Measurements from ENCODE around the gene PRUNE2. TPM values are rescaled to one million over a fixed set of nuclear protein-coding genes. Genes with fewer than 3 reads are reported as not detected.

The PRUNE2 gene
- total RNA-seq, 4 donors from 2014 or later: 586 to 728 (median 654) TPM

- Histone ChIP-seq H3K4me1 (peaks cover 0 to 18% (median 14%) of the 10 kb centered on the region in 4 donors), H3K27me3 (no peaks in the 10 kb centered on the region), H3K36me3 (peaks cover 0 to 84% (median 22%) of the 10 kb centered on the region in 4 donors), H3K27ac (replicated peaks in 1 of 4) (no peak overlapping the region), H3K9me3 (no peaks in the 10 kb centered on the region), H3K4me3 (no peak overlapping the region)
- 88% methylated on average over 4 of the region's 4 CpGs for WGBS
- TF ChIP-seq EP300 (IDR thresholded peaks at IDR 0.05): no peak
- no peak for TF ChIP-seq POLR2A (IDR thresholded peaks at IDR 0.05; ENCODE audit: low read depth)
- DNase-seq (ENCODE audit: extremely low spot score): no peak
- intact Hi-C loops (cut with DNase I): no loop called here
Measured at GRCh38 chr9:76638001-76638400, 267.9 kb downstream of the PRUNE2 start.

GRCh38 chr9:76637416-76637815, 268.5 kb downstream of the PRUNE2 start:
- Histone ChIP-seq H3K27ac (replicated peaks in 1 of 4) (no peak overlapping the region), H3K4me3 (no peak overlapping the region), H3K9me3 (no peaks in the 10 kb centered on the region), H3K36me3 (peaks cover 0 to 84% (median 20%) of the 10 kb centered on the region in 4 donors), H3K27me3 (no peaks in the 10 kb centered on the region), H3K4me1 (peaks cover 0 to 12% (median 9%) of the 10 kb centered on the region in 4 donors)
- intact Hi-C loops (cut with DNase I): no loop called here
- 63% methylated on average over 2 of the region's 2 CpGs for WGBS
- TF ChIP-seq POLR2A (IDR thresholded peaks at IDR 0.05; ENCODE audit: low read depth) (no peak), POLR2AphosphoS5 (IDR thresholded peaks at IDR 0.05) (no peak), EP300 (IDR thresholded peaks at IDR 0.05) (no peak), CTCF (IDR thresholded peaks at IDR 0.05) (no peak)
- DNase-seq (ENCODE audit: extremely low spot score): no peak

DNA sequence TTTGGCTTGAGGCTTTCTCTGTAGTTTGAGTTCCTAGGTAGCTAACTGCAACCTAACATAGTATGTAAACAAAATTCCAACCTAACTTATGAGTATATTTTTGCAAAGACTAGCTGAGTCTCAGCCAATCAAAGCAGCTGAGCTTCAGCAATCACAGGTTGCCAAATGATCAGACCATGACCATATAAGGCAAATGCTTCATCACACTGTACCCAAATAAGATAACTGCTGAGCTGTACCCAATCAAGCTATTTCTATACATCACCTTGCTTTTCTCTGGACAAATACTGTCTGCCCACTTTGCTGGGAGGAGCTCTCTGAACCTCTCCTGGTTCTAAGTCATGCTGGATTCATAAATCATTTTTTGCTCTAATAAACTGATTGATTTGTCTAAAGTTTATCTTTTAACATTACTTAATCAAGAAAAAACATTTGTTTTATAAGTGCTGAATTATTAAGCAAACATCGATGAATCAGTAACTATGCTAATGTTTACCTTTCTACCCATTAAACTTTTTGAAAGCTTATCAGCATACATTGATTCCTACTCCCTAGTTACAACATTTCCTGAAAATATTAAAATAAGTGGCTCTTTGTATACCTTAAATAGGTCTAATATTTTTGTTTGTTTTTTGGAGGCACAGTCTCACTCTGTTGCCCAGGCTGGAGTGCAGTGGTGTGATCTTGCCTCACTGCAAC, 271.4 kb downstream of the PRUNE2 start:
- H3K27ac ChIP-seq (replicated peaks in 1 of 4): peak overlapping the region; percentile 0 to 55 (median 34)
- intact Hi-C loops (cut with DNase I): no loop called here
- no peak overlapping the region for H3K4me3 ChIP-seq
- TF ChIP-seq EP300 (IDR thresholded peaks at IDR 0.05) (no peak), POLR2AphosphoS5 (IDR thresholded peaks at IDR 0.05) (no peak), POLR2A (IDR thresholded peaks at IDR 0.05; ENCODE audit: low read depth) (no peak), CTCF (IDR thresholded peaks at IDR 0.05) (no peak)
- peaks cover 0 to 84% (median 21%) of the 10 kb centered on the region in 4 donors for H3K36me3 ChIP-seq
- no peaks in the 10 kb centered on the region for H3K9me3 ChIP-seq
- WGBS: 73% methylated on average over 1 of the region's 1 CpG
- H3K4me1 ChIP-seq: peaks cover 0 to 11% (median 8%) of the 10 kb centered on the region in 4 donors
- DNase-seq (ENCODE audit: extremely low spot score): no peak
- H3K27me3 ChIP-seq: no peaks in the 10 kb centered on the region

DNA sequence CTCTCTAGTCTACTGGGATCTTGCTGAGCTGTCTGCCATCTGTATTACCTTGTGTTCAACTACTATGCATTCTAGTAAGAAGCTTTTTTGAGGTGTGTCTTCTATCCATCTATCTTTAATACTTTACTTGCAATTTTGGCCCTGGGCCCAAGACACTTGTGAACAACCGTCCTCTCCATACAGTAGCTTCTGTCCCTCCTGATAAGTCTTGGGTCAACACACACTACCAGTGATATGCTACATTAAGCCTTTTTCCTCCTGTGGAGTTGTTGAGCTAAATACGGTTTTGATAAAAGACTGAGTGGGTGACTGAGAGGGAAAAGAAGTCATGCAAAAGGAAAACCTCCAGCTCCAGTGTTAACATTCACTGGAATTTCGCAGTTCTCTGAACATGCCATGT, 275.0 kb downstream of the PRUNE2 start:
- no peak overlapping the region for H3K4me3 ChIP-seq
- TF ChIP-seq CTCF (IDR thresholded peaks at IDR 0.05) (no peak), POLR2A (IDR thresholded peaks at IDR 0.05; ENCODE audit: low read depth) (no peak), EP300 (IDR thresholded peaks at IDR 0.05) (no peak), POLR2AphosphoS5 (IDR thresholded peaks at IDR 0.05) (no peak)
- 83% methylated on average over 3 of the region's 3 CpGs for WGBS
- no peaks in the 10 kb centered on the region for H3K27me3 ChIP-seq
- H3K27ac ChIP-seq (replicated peaks in 1 of 4): no peak overlapping the region
- H3K9me3 ChIP-seq: no peaks in the 10 kb centered on the region
- H3K4me1 ChIP-seq: peaks cover 0 to 11% (median 8%) of the 10 kb centered on the region in 4 donors
- peaks cover 0 to 86% (median 25%) of the 10 kb centered on the region in 4 donors for H3K36me3 ChIP-seq
- DNase-seq (ENCODE audit: extremely low spot score): no peak
- intact Hi-C loops (cut with DNase I): no loop called here

DNA sequence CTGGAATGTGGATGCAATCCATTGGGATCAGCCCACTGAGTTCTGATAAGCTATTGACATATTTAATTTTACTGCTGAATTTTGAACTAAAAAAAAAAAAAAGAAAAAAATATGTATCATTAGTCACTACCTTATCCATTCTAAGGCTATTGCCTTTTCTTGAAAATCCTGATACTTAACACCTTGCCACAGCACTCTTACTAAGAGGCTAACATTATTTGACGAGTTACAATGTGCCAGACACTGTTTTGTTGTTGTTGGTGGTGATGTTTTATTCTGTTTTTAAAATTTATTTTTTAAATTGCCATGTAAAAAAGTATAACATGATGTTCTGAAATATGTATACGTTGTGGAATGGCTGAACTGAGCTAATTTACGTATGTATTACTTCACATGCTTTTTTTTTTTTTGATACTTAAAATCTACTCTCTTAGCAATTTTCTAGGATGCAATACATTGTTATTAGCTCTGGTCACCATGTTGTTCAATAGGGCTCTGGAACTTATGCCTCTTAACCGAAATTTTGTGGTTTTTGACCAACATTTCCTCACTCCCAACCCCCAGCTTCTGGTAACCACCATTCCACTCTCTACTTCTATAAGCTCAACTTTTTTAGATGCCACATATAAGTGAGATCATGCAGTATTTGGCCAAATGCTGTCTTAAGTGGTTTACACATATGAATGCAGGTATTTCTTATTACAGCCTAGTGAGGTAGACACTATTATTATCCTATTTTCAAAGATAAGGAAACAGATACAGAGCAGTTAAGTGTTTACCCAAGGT, 276.5 kb downstream of the PRUNE2 start:
- intact Hi-C loops (cut with DNase I): no loop called here
- TF ChIP-seq EP300 (IDR thresholded peaks at IDR 0.05) (no peak), CTCF (IDR thresholded peaks at IDR 0.05) (no peak), POLR2A (IDR thresholded peaks at IDR 0.05; ENCODE audit: low read depth) (no peak), POLR2AphosphoS5 (IDR thresholded peaks at IDR 0.05) (no peak)
- Histone ChIP-seq H3K9me3 (no peaks in the 10 kb centered on the region), H3K4me3 (no peak overlapping the region), H3K27me3 (no peaks in the 10 kb centered on the region), H3K4me1 (peaks cover 0 to 5% (median 2%) of the 10 kb centered on the region in 4 donors), H3K36me3 (peaks cover 0 to 96% (median 32%) of the 10 kb centered on the region in 4 donors), H3K27ac (replicated peaks in 1 of 4) (no peak overlapping the region)
- 66% methylated on average over 4 of the region's 4 CpGs for WGBS
- DNase-seq (ENCODE audit: extremely low spot score): no peak
